Hypothalamus (tissue), 51 donors: ENCODE measurements around the gene TRIM38.

ENCODE experiments used
- DNase-seq, 51 donors: peaks; one replicate each; lab custom pipeline; 2025; lab: John Stamatoyannopoulos, UW

TRIM38 gene

DNA sequence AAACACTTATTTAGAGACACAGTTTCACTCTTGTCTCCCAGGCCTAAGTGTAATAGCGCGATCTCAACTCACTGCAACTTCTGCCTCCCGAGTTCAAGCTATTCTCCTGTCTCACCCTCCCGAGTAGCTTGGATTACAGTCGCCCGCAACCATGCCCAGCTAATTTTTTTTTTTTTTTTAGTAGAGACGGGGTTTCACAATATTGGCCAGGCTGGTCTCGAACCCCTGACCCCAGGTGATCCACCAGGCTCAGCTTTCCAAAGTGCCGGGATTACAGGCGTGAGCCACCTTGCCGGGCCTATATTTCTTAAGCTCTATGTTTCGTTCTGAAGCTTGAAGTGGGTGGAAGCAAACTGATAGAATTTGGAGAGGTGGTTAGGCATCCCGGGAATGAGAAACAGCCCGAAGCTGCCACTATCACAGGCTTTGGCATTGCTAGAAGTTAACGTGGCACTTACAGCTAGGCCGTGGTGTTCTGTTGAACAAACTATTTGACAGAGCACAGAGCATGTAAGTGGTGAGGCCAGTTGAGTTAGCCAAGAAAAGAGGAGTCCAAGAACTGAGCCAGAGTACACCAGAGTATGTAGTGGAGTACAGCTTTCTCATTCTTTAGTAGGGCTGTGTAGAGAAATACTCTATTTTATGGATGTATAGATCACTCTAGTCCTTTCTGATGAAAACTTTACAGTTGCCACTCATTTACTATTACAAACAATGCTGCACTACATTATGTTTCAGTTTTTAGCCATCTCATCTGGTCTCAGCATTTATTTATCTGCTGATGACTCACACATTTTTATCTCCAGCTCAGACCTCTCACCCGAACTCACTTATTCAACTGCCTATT lies 62.7 kb downstream of the TRIM38 start:
- no peak for DNase-seq

DNA sequence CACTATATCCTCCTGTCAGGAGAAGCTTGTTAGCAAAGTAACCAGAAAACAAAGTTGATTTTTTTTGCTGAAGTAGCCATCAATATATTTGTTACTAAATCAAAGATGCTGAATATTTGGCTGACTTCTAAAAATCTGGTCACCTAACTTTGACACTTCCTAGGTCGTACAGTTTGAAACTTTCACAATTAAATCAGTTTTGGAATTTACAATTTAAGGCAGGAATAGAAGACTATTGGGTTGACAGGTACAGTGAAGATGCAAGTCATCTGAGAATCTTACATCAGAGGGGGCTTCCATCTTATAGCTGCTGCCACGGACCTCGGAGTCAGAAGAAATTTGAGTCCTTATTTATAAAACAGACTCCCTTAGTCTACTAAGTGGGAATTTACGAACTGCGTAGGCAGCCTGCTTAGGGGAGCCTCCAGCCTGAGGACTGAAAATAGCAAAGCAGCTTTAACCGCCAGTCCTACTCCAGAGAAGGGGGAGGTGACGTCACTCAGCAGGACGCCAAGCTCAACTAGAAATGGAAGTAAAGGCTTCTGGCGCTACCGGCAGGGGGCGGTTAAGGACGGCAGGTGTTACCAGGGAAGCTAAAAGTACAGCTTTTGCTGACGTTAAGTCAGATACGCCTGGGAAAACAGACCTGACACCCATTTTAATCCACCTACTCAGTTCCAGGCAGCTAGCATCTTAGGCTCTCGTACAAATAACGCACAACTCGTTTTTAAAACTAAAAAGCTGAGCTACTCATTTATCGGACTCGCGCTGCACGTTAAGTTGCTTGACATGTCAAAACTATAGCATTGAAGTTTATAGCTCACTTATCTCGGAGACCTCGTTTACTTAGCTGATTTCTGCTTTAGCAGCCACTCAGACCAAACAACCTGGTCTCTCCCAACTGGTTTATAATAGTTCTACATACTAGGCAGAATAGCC lies 63.6 kb downstream of the TRIM38 start:
- DNase-seq: peak in 47 of 51 donors; percentile 6 to 87 (median 65)

DNA sequence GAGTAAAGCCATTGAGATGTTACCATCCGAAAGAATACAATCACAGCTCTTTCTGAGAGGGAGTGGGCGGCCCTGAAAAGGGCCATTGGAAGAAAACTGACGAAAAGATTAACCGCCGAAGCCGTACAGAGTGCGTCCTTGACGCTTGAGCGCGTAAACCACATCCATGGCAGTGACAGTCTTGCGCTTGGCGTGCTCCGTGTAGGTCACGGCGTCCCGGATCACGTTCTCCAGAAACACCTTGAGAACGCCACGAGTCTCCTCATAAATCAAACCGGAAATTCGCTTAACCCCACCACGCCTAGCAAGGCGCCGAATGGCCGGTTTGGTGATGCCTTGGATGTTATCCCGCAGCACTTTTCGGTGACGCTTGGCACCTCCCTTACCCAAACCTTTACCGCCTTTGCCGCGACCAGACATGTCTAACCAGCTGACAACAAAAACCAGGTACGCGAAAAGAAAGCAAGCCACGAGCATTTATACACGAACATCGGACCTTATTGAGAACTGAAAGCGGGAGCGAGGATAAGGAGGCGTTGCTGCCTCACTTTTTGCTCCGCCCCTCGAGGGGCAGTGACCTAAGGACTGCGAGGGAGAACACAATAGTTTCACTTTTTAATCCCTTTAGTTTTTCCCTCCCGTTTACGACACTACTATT lies 64.4 kb downstream of the TRIM38 start:
- peak in 48 of 51 donors; percentile 9 to 87 (median 64) for DNase-seq

GRCh38 chr6:26027491-26028211 lies 65.0 kb downstream of the TRIM38 start:
- DNase-seq: no peak

- DNase-seq: no peak
These were observed 65.7 kb downstream of the TRIM38 start for GRCh38 chr6:26028212-26028745.

DNA sequence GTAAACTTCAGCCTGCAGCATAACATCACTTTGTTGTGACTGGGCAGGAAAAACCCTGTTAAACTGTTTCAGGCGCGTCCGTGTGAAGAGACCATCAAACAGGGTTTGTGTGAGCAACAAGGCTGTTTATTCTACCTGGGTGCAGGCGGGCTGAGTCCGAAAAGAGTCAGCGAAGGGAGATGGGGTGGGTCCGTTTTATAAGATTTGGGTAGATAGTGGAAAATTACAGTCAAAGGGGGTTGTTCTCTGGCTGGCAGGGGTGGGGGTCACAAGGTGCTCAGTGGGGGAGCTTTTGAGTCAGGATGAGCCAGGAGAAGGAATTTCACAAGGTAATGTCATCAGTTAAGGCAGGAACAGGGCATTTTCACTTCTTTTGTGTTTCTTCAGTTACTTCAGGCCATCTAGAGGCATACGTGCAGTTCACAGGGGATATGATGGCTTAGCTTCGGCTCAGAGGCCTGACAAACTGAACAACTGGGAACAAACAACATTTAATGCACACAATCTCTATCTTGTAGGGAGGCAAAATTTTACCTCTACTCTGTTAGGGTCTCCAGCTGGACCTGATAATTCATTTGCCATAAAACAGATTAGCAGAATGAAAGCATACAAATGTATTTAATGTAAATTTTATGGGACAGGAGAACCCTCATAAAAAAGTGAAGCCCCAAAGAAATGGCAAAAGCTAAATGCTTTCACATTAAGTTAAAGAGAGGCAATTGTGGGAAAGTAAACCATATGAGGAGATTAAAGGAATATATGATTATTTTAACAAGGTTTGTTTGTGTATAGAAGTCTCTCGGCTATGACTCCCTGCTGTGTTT lies 66.4 kb downstream of the TRIM38 start:
- DNase-seq: no peak

DNA sequence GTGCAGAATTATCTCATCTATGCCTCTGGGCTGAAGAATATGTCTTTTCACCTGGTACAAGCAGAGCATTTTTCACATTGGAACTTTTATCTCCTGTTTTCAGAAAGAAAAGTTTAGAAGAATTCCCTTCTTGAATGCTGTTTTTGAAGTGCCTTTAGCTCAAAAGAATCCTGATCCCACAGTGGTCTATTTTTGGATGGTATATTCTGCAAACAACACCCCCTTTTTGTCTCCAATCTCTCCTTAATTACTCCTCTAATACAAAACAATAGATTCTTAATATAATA lies 66.9 kb downstream of the TRIM38 start:
- no peak for DNase-seq

DNA sequence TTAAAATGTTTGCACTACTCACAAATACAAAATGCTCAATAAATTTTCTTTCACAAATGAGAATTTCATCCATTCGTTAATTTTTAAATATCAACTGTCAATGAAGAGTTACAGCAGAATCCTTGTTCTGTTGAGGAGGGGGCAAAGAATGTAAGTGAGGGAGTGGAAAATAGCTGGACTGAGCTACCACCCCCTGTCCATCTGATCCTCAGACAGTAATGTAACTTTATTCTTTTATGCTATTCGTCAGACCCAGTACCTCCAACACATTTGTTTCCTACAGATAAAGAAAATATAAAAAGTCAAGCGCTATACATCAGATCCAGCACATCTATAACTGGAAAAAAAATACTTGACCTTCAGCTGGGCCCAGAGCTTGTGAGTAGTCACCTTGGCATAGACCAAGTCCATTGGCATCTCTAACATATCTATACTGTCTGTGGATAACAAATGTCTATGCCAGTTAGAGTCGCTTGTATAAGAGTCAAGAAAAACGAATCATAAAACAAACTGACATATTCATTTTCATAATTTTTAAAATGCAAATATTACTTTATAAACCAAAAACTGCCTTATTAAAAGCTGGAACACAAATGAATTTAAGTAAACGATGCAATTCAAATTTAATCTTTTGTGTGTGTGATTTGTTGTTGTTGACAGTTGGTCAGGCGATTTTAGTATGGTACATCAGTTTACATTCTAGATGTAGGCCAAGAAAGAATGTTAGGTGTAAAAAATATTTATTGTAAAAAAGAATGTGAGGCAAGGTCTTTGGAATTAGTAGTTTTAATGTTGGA lies 67.5 kb downstream of the TRIM38 start:
- no peak for DNase-seq

DNA sequence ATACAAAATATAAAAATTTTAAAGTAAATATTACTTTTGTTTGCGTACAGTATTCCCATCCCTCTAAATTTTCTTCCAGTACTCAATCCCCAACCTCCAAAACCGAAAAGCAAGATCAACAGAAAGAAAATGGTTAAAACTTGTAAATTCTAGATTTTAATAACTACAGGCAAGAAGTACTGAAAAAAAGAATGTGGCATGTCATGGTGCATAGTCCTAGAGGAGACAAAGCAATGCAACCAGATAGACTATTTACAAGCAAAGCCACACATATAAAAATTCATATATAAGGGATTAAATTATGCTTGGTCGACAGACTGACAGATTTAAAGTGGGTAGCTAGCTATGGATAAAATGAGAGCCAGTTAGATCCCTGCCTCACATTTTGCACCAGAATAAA lies 68.1 kb downstream of the TRIM38 start:
- no peak for DNase-seq

DNA sequence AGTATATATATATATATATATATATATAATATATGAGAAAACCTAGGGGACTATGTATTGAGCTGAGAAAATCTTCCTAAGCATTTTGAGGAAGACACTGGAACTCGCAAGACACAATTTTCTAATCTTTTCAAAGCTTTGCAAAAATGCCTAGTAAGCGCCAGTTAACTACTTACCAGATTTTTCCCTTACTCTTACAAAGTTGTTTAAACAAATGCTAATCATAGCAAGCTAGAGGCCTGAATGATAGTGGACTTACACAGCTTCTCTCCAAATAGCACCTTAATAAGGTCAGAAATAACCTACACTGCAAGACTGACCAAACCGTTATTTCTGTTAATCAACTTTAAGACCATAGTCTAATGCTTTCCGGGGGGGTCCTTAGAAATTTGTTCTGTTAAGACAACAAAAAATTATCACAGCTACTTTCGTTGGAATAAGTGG lies 68.6 kb downstream of the TRIM38 start:
- DNase-seq: no peak

DNA sequence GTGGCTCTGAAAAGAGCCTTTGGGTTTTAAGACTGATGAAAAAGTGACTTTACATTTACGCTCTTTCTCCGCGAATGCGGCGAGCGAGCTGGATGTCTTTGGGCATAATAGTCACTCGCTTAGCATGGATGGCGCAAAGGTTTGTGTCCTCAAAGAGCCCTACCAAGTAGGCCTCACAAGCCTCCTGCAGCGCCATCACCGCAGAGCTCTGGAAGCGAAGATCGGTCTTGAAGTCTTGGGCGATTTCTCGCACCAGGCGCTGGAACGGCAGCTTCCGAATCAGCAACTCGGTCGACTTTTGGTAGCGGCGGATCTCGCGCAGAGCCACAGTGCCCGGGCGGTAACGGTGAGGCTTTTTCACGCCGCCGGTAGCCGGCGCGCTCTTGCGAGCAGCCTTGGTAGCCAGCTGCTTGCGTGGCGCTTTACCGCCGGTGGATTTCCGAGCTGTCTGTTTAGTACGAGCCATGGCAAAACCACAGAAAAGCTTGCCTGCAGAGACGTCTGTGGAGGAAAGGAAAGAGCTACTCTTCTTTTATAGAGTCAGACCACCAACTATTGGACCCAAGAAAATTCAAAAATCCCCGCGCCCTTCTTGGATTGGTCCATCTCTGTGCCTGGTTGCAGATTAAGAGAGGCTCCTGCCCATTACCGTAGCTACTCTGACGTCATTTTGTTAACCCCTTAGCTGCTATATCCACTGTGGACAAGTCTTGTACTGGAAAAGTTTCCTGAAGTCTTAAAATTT lies 69.2 kb downstream of the TRIM38 start:
- peak in 46 of 51 donors; percentile 5 to 89 (median 56) for DNase-seq

GRCh38 chr6:26032340-26033084 lies 69.9 kb downstream of the TRIM38 start:
- DNase-seq: peak in 1 of 51 donors; percentile 6

DNA sequence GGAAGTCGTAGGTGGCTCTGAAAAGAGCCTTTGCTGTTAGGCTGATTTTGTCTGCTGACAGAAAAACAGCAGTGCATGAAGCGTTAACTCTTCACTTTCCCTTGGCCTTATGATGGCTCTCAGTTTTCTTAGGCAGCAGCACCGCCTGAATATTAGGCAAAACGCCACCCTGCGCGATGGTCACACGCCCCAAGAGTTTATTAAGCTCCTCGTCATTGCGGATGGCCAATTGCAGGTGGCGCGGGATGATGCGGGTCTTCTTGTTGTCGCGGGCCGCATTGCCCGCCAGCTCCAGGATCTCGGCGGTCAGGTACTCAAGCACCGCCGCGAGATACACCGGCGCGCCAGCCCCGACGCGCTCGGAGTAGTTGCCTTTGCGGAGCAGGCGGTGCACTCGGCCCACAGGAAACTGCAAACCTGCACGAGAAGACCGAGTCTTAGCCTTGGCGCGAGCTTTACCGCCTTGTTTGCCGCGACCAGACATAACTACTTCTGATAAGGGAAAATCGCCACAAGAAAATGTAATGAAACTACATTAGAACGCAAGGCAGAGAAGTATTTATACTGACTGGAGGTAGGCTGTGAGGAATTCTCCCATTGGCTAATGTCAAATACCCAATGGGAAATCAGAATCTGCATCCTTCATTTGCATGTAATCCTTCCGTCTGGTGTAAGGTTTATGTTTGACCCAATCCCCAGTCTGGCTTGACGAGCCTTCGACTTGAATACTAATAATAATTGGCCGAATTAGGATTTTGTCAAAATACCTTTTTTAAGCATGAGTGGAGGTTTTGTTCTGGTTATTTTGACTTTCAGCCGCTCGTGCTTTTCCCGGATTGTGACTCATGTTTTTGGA lies 70.7 kb downstream of the TRIM38 start:
- DNase-seq: peak in 33 of 51 donors; percentile 8 to 74 (median 32)

- peak in 4 of 51 donors; percentile 2 to 50 (median 10) for DNase-seq
These were observed 71.3 kb downstream of the TRIM38 start for GRCh38 chr6:26033941-26034354.

DNA sequence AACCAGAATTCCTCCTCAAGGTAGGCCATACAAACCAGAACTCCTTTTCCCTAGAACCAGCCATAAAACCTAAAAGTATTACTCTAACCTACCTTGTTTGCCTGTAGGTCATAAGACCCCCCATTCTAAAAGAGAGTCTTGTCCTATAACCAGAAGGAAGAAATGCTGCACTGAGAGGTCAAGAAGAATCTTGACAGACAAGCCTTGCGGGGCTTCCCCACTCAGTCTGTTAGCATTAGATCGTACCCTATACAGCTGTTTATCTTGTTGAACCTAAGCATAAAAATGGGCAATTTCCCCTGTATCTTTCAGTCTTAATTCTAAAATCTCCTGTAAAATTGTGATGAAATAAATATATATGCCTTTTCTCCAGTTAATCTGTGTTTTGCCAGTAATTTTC lies 72.3 kb downstream of the TRIM38 start:
- no peak for DNase-seq
